ENCODE measurements around the gene CRYGS. TPM values are rescaled to one million over a fixed set of nuclear protein-coding genes. Genes with fewer than 3 reads are reported as not detected.

Gene CRYGS
- polyA plus RNA-seq, 2 donors = 1.4 to 5.0 TPM

- Histone ChIP-seq H3K4me1 (ENCODE audit: control insufficient read depth in 2 of 2, insufficient read depth in 2 of 2, low read length in 1 of 2) (no peaks in the 10 kb centered on the region), H3K27me3 (ENCODE audit: control insufficient read depth in 1 of 2, insufficient read depth in 2 of 2, low read length in 2 of 2) (no peaks in the 10 kb centered on the region), H3K27ac (ENCODE audit: low read depth in 2 of 2, low read length in 1 of 2) (no peak overlapping the region), H3K9me3 (ENCODE audit: control insufficient read depth in 2 of 2, insufficient read depth in 1 of 2, low read depth in 1 of 2, low read length in 1 of 2) (peaks cover 0 to 3% of the 10 kb centered on the region in 2 donors), H3K4me3 (ENCODE audit: low read depth in 1 of 2, low read length in 2 of 2) (no peak overlapping the region), H3K36me3 (ENCODE audit: control insufficient read depth in 2 of 2, insufficient read depth in 2 of 2, low read length in 1 of 2) (no peaks in the 10 kb centered on the region)
- 58 to 62% methylated on average over 5 of the region's 5 CpGs for WGBS, 2 donors
Measured at GRCh38 chr3:186513386-186513785, 30.8 kb downstream of the CRYGS start.

GRCh38 chr3:186512570-186513302 is 31.4 kb downstream of the CRYGS start:
- no peaks in the 10 kb centered on the region for H3K4me1 ChIP-seq (ENCODE audit: control insufficient read depth in 2 of 2, insufficient read depth in 2 of 2, low read length in 1 of 2)
- H3K27ac ChIP-seq (ENCODE audit: low read depth in 2 of 2, low read length in 1 of 2) = no peak overlapping the region
- H3K36me3 ChIP-seq (ENCODE audit: control insufficient read depth in 2 of 2, insufficient read depth in 2 of 2, low read length in 1 of 2) = no peaks in the 10 kb centered on the region
- WGBS, 2 donors = 57% methylated on average over 9 of the region's 9 CpGs
- no peaks in the 10 kb centered on the region for H3K27me3 ChIP-seq (ENCODE audit: control insufficient read depth in 1 of 2, insufficient read depth in 2 of 2, low read length in 2 of 2)
- H3K4me3 ChIP-seq (ENCODE audit: low read depth in 1 of 2, low read length in 2 of 2) = no peak overlapping the region
- H3K9me3 ChIP-seq (ENCODE audit: control insufficient read depth in 2 of 2, insufficient read depth in 1 of 2, low read depth in 1 of 2, low read length in 1 of 2) = peaks cover 0 to 3% of the 10 kb centered on the region in 2 donors

- Histone ChIP-seq H3K27ac (ENCODE audit: low read depth in 2 of 2, low read length in 1 of 2) (no peak overlapping the region), H3K4me1 (ENCODE audit: control insufficient read depth in 2 of 2, insufficient read depth in 2 of 2, low read length in 1 of 2) (no peaks in the 10 kb centered on the region), H3K36me3 (ENCODE audit: control insufficient read depth in 2 of 2, insufficient read depth in 2 of 2, low read length in 1 of 2) (no peaks in the 10 kb centered on the region), H3K9me3 (ENCODE audit: control insufficient read depth in 2 of 2, insufficient read depth in 1 of 2, low read depth in 1 of 2, low read length in 1 of 2) (no peaks in the 10 kb centered on the region), H3K4me3 (ENCODE audit: low read depth in 1 of 2, low read length in 2 of 2) (no peak overlapping the region), H3K27me3 (ENCODE audit: control insufficient read depth in 1 of 2, insufficient read depth in 2 of 2, low read length in 2 of 2) (no peaks in the 10 kb centered on the region)
- WGBS, 2 donors = 74 to 82% methylated on average over 5 of the region's 5 CpGs
Measured at GRCh38 chr3:186511702-186512101, 32.5 kb downstream of the CRYGS start.

GRCh38 chr3:186511245-186511644 is 32.9 kb downstream of the CRYGS start:
- WGBS, 2 donors = 83 to 87% methylated on average over 4 of the region's 4 CpGs
- H3K4me3 ChIP-seq (ENCODE audit: low read depth in 1 of 2, low read length in 2 of 2) = no peak overlapping the region
- H3K27ac ChIP-seq (ENCODE audit: low read depth in 2 of 2, low read length in 1 of 2) = no peak overlapping the region
- no peaks in the 10 kb centered on the region for H3K4me1 ChIP-seq (ENCODE audit: control insufficient read depth in 2 of 2, insufficient read depth in 2 of 2, low read length in 1 of 2)
- no peaks in the 10 kb centered on the region for H3K36me3 ChIP-seq (ENCODE audit: control insufficient read depth in 2 of 2, insufficient read depth in 2 of 2, low read length in 1 of 2)
- no peaks in the 10 kb centered on the region for H3K9me3 ChIP-seq (ENCODE audit: control insufficient read depth in 2 of 2, insufficient read depth in 1 of 2, low read depth in 1 of 2, low read length in 1 of 2)
- no peaks in the 10 kb centered on the region for H3K27me3 ChIP-seq (ENCODE audit: control insufficient read depth in 1 of 2, insufficient read depth in 2 of 2, low read length in 2 of 2)

GRCh38 chr3:186510374-186511079 is 33.7 kb downstream of the CRYGS start:
- Histone ChIP-seq H3K4me1 (ENCODE audit: control insufficient read depth in 2 of 2, insufficient read depth in 2 of 2, low read length in 1 of 2) (no peaks in the 10 kb centered on the region), H3K4me3 (ENCODE audit: low read depth in 1 of 2, low read length in 2 of 2) (no peak overlapping the region), H3K27me3 (ENCODE audit: control insufficient read depth in 1 of 2, insufficient read depth in 2 of 2, low read length in 2 of 2) (no peaks in the 10 kb centered on the region), H3K27ac (ENCODE audit: low read depth in 2 of 2, low read length in 1 of 2) (no peak overlapping the region), H3K9me3 (ENCODE audit: control insufficient read depth in 2 of 2, insufficient read depth in 1 of 2, low read depth in 1 of 2, low read length in 1 of 2) (no peaks in the 10 kb centered on the region), H3K36me3 (ENCODE audit: control insufficient read depth in 2 of 2, insufficient read depth in 2 of 2, low read length in 1 of 2) (no peaks in the 10 kb centered on the region)
- WGBS, 2 donors = 47 to 57% methylated on average over 9 of the region's 9 CpGs

- no peaks in the 10 kb centered on the region for H3K27me3 ChIP-seq (ENCODE audit: control insufficient read depth in 1 of 2, insufficient read depth in 2 of 2, low read length in 2 of 2)
- H3K4me3 ChIP-seq (ENCODE audit: low read depth in 1 of 2, low read length in 2 of 2) = no peak overlapping the region
- H3K9me3 ChIP-seq (ENCODE audit: control insufficient read depth in 2 of 2, insufficient read depth in 1 of 2, low read depth in 1 of 2, low read length in 1 of 2) = no peaks in the 10 kb centered on the region
- H3K36me3 ChIP-seq (ENCODE audit: control insufficient read depth in 2 of 2, insufficient read depth in 2 of 2, low read length in 1 of 2) = no peaks in the 10 kb centered on the region
- 82 to 84% methylated on average over 2 of the region's 2 CpGs for WGBS, 2 donors
- no peaks in the 10 kb centered on the region for H3K4me1 ChIP-seq (ENCODE audit: control insufficient read depth in 2 of 2, insufficient read depth in 2 of 2, low read length in 1 of 2)
- H3K27ac ChIP-seq (ENCODE audit: low read depth in 2 of 2, low read length in 1 of 2) = no peak overlapping the region
Measured at GRCh38 chr3:186509423-186509822, 34.8 kb downstream of the CRYGS start.

- 66 to 70% methylated on average over 2 of the region's 2 CpGs for whole genome bisulfite sequencing, 2 donors
- Histone ChIP-seq H3K36me3 (ENCODE audit: control insufficient read depth in 2 of 2, insufficient read depth in 2 of 2, low read length in 1 of 2) (no peaks in the 10 kb centered on the region), H3K27ac (ENCODE audit: low read depth in 2 of 2, low read length in 1 of 2) (no peak overlapping the region), H3K9me3 (ENCODE audit: control insufficient read depth in 2 of 2, insufficient read depth in 1 of 2, low read depth in 1 of 2, low read length in 1 of 2) (no peaks in the 10 kb centered on the region), H3K4me1 (ENCODE audit: control insufficient read depth in 2 of 2, insufficient read depth in 2 of 2, low read length in 1 of 2) (no peaks in the 10 kb centered on the region), H3K4me3 (ENCODE audit: low read depth in 1 of 2, low read length in 2 of 2) (no peak overlapping the region), H3K27me3 (ENCODE audit: control insufficient read depth in 1 of 2, insufficient read depth in 2 of 2, low read length in 2 of 2) (no peaks in the 10 kb centered on the region)
Measured at GRCh38 chr3:186506857-186507256, 37.3 kb downstream of the CRYGS start.

GRCh38 chr3:186506191-186506739 is 37.9 kb downstream of the CRYGS start:
- Histone ChIP-seq H3K36me3 (ENCODE audit: control insufficient read depth in 2 of 2, insufficient read depth in 2 of 2, low read length in 1 of 2) (no peaks in the 10 kb centered on the region), H3K4me3 (ENCODE audit: low read depth in 1 of 2, low read length in 2 of 2) (no peak overlapping the region), H3K9me3 (ENCODE audit: control insufficient read depth in 2 of 2, insufficient read depth in 1 of 2, low read depth in 1 of 2, low read length in 1 of 2) (no peaks in the 10 kb centered on the region), H3K27me3 (ENCODE audit: control insufficient read depth in 1 of 2, insufficient read depth in 2 of 2, low read length in 2 of 2) (no peaks in the 10 kb centered on the region), H3K4me1 (ENCODE audit: control insufficient read depth in 2 of 2, insufficient read depth in 2 of 2, low read length in 1 of 2) (no peaks in the 10 kb centered on the region), H3K27ac (ENCODE audit: low read depth in 2 of 2, low read length in 1 of 2) (no peak overlapping the region)
- 73 to 74% methylated on average over 3 of the region's 3 CpGs for WGBS, 2 donors

- WGBS, 2 donors = 65 to 70% methylated on average over 6 of the region's 6 CpGs
- Histone ChIP-seq H3K36me3 (ENCODE audit: control insufficient read depth in 2 of 2, insufficient read depth in 2 of 2, low read length in 1 of 2) (no peaks in the 10 kb centered on the region), H3K4me1 (ENCODE audit: control insufficient read depth in 2 of 2, insufficient read depth in 2 of 2, low read length in 1 of 2) (no peaks in the 10 kb centered on the region), H3K27ac (ENCODE audit: low read depth in 2 of 2, low read length in 1 of 2) (no peak overlapping the region), H3K9me3 (ENCODE audit: control insufficient read depth in 2 of 2, insufficient read depth in 1 of 2, low read depth in 1 of 2, low read length in 1 of 2) (no peaks in the 10 kb centered on the region), H3K27me3 (ENCODE audit: control insufficient read depth in 1 of 2, insufficient read depth in 2 of 2, low read length in 2 of 2) (no peaks in the 10 kb centered on the region), H3K4me3 (ENCODE audit: low read depth in 1 of 2, low read length in 2 of 2) (no peak overlapping the region)
Measured at GRCh38 chr3:186502966-186503712, 41.0 kb downstream of the CRYGS start.

All from esophagus (tissue), 2 donors.